Osteoblast (primary cell): ENCODE results near the gene IFITM2. TPM values are rescaled to one million over a fixed set of nuclear protein-coding genes. Genes with fewer than 3 reads are reported as not detected.
"Not testable (repeated sequence)": the region's sequence is repeated elsewhere in the genome, so short reads cannot be mapped to it uniquely, and the experiment has no call there.

Experiments
- DNase-seq: peaks from one replicate; pipeline ENCODE4 v3.0.0; 2011; ENCODE audit warnings: low spot score, mixed read lengths; ENCODE audit not compliant: insufficient read length; ENCODE audit errors: missing footprints
- H2AFZ ChIP-seq: 2 replicates; pipeline ENCODE4 v1.6.0; 2011; ENCODE audit warnings: mild to moderate bottlenecking, low read length
- H3K27ac ChIP-seq: 2 replicates; pipeline ENCODE4 v1.5.1; 2011; ENCODE audit warnings: mild to moderate bottlenecking, low read depth, low read length, moderate library complexity
- H3K27me3 ChIP-seq: 2 replicates; pipeline ENCODE4 v1.6.0; 2012; ENCODE audit warnings: mild to moderate bottlenecking, control low read depth, inconsistent platforms, low read length, moderate library complexity; ENCODE audit not compliant: insufficient read depth
- H3K36me3 ChIP-seq: 2 replicates; pipeline ENCODE4 v1.5.1; 2011; ENCODE audit warnings: mild to moderate bottlenecking, low read length, control low read depth, moderate library complexity; ENCODE audit not compliant: insufficient read depth
- H3K4me1 ChIP-seq: 2 replicates; pipeline ENCODE4 v1.5.1; 2011; ENCODE audit warnings: mild to moderate bottlenecking, low read length, control low read depth, moderate library complexity; ENCODE audit not compliant: insufficient read depth
- H3K4me2 ChIP-seq: 2 replicates; pipeline ENCODE4 v1.6.0; 2011; ENCODE audit warnings: mild to moderate bottlenecking, low read length; ENCODE audit not compliant: insufficient read depth
- H3K4me3 ChIP-seq: fragments of 200-600 bp; sonication (generic); 3 replicates; pipeline ENCODE4 v1.5.1; 2012; ENCODE audit warnings: mild to moderate bottlenecking, low read length, inconsistent platforms; ENCODE audit not compliant: insufficient read depth
- H3K79me2 ChIP-seq: 2 replicates; pipeline ENCODE4 v1.6.0; 2012; ENCODE audit warnings: mild to moderate bottlenecking, low read length, control low read depth, inconsistent platforms; ENCODE audit not compliant: insufficient read depth
- H3K9me3 ChIP-seq: 2 replicates; pipeline ENCODE4 v1.5.1; 2011; ENCODE audit warnings: low read depth, low read length, control low read depth
- H4K20me1 ChIP-seq: 2 replicates; pipeline ENCODE4 v1.6.0; 2012; ENCODE audit warnings: mild to moderate bottlenecking, low read length, control low read depth; ENCODE audit not compliant: insufficient read depth
- CTCF ChIP-seq: IDR thresholded peaks from 2 replicates; pipeline ENCODE4 v1.5.1; 2011; ENCODE audit warnings: mild to moderate bottlenecking, low read depth, low read length, moderate library complexity; ENCODE audit errors: extremely low read depth
- total RNA-seq: library from RNA; depleted of rRNA; stranded (reverse); fragments of >200 nt; gene quantifications from 2 replicates; pipeline ENCODE4 v1.2.3, GENCODE V29; 2012

IFITM2 gene
- total RNA-seq, 1 donor = 105 TPM

DNA sequence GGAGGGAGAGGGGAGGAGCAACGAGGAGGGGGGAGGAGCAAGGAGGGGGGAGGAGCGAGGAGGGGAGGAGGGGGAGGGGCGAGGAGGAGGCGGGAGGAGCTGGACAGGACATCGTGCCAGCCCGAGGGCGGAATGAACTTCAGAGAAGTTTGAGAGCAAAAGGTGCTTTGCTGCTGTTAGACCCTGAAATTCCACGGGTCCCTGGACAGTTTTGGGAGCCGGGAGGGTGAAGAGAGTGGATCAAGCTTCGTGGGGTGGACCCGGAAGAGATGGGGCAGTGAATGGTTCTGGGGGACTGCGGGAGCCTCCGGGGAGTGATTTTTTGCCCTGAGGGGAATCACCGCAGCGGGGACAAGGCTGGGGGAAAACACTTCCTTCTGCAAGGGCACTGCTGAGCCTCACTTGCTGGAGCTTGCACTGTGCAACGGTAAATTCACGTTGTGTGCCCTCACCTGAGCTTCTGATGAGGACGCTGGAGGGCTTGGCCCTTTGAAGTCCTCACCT, 40.1 kb upstream of the IFITM2 start:
- H3K27me3 ChIP-seq = peaks cover 10% of the 10 kb centered on the region
- no peak overlapping the region for H3K4me2 ChIP-seq
- no peaks in the 10 kb centered on the region for H4K20me1 ChIP-seq

GRCh38 chr11:268716-269145, 38.9 kb upstream of the IFITM2 start:
- not testable (repeated sequence) for H3K79me2 ChIP-seq, H3K36me3 ChIP-seq, H3K27me3 ChIP-seq, H4K20me1 ChIP-seq, H2AFZ ChIP-seq, H3K27ac ChIP-seq, H3K9me3 ChIP-seq, H3K4me1 ChIP-seq
- Histone ChIP-seq H3K4me2 (peak overlapping the region; percentile 25), H3K4me3 (peak overlapping the region; percentile 4)
- peak; percentile 90 for DNase-seq

More for the DNA sequence above, 40.1 kb upstream of the IFITM2 start:
- Histone ChIP-seq H2AFZ (no peak overlapping the region), H3K27ac (no peak overlapping the region), H3K4me3 (no peak overlapping the region), H3K4me1 (no peaks in the 10 kb centered on the region), H3K79me2 (no peaks in the 10 kb centered on the region), H3K9me3 (no peaks in the 10 kb centered on the region), H3K36me3 (no peaks in the 10 kb centered on the region)
- DNase-seq = peak; percentile 68
- no peak for TF ChIP-seq CTCF

GRCh38 chr11:269146-269890, 38.3 kb upstream of the IFITM2 start:
- H3K4me2 ChIP-seq = peak overlapping the region; percentile 25
- H3K4me3 ChIP-seq = peak overlapping the region; percentile 4
- peak; percentile 27 for DNase-seq
- no peak overlapping the region for H3K27ac ChIP-seq
- no peaks in the 10 kb centered on the region for H3K36me3 ChIP-seq
- no peaks in the 10 kb centered on the region for H3K79me2 ChIP-seq
- TF ChIP-seq CTCF = no peak
- H3K9me3 ChIP-seq = no peaks in the 10 kb centered on the region
- H4K20me1 ChIP-seq = no peaks in the 10 kb centered on the region
- H2AFZ ChIP-seq = peak overlapping the region; percentile 0
- H3K4me1 ChIP-seq = no peaks in the 10 kb centered on the region
- H3K27me3 ChIP-seq = peaks cover 10% of the 10 kb centered on the region

DNA sequence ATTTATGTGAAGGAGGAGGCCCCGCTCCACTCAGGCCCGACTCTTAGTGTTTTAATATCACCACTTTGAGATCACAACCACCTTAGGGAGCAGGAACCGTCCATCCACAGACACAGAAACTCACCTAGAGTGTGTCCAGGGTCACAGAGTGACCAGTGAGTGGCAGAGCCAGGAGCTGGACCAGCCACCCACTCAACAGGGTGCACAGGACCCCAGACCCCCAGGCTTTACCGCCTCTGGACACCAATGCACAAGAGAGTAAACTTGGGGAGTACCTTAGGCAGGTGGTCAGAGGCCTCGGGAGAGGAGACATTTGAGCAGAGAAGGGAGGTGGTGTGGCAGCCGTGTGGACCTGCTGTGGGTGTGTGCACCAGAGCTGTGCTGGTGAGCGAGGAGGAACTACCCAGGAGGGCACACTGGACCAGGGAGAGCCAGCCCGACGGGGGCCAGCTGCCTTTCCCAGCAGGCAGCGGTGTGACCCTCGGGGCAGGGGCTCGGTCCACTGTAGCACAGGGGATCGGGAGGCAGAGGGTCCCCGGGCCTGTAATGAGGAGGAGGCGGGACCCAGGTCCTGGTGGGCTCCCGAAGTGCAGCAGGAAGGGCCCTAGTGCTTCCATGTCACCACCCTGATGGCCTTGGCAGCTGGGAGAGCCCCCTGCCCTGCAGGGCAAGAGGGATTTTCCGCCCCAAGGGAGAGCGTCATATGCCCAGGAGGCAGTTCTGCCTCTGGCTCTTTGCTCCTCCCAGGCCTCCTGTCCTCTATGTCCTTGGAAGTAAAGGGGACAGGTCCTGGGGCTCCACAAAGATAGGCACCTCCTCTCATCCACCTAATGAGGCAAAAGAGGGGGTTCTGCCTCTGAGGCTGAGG, 36.9 kb upstream of the IFITM2 start:
- H3K79me2 ChIP-seq = no peaks in the 10 kb centered on the region
- H3K27me3 ChIP-seq = peaks cover 12% of the 10 kb centered on the region
- no peaks in the 10 kb centered on the region for H3K4me1 ChIP-seq
- DNase-seq = peak; percentile 74
- H3K9me3 ChIP-seq = no peaks in the 10 kb centered on the region
- TF ChIP-seq CTCF = no peak
- no peak overlapping the region for H3K4me3 ChIP-seq
- H3K27ac ChIP-seq = no peak overlapping the region
- H4K20me1 ChIP-seq = no peaks in the 10 kb centered on the region
- no peaks in the 10 kb centered on the region for H3K36me3 ChIP-seq
- H2AFZ ChIP-seq = no peak overlapping the region
- H3K4me2 ChIP-seq = no peak overlapping the region
